ENCODE results near the gene ZNF428. TPM values are rescaled to one million over a fixed set of nuclear protein-coding genes. Genes with fewer than 3 reads are reported as not detected.
"Not testable (repeated sequence)": the region's sequence is repeated elsewhere in the genome, so short reads cannot be mapped to it uniquely, and the experiment has no call there.

The ZNF428 gene
- total and polyA plus RNA-seq, 2 of the 4 experiments (the other 2 are of a cell fraction): 9.9 to 32.3 TPM

DNA sequence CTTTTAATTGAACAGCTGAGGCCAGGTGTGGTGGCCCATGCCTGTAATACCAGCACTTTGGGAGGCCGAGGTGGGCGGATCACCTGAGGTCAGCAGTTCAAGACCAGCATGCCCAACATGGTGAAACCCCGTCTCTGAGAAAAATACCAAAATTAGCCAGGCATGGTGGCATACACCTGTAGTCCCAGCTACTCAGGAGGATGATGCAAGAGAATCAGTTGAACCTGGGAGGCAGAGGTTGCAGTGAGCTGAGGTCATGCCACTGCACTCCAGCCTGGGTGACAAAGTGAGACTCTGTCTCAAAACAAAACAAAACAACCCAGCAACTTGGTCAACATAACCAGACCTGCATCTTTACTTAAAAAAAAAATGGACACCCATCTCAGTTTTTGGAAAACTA, 32.4 kb downstream of the ZNF428 start:
- H4K91ac ChIP-seq (ENCODE audit: insufficient read depth, low read depth, low read length); H3K27ac ChIP-seq (ENCODE audit: insufficient read depth, low read length); H2AK9ac ChIP-seq (replicated peaks; ENCODE audit: low read depth, low read length, poor library complexity); H2BK5ac ChIP-seq (ENCODE audit: low read depth, low read length, poor library complexity, severe bottlenecking); BruUV-seq (replicated peaks); H2AK5ac ChIP-seq (ENCODE audit: low read depth, low read length); intact Hi-C loops (cut with micrococcal nuclease); H2AFZ ChIP-seq (replicated peaks; ENCODE audit: low read length, poor library complexity); H3K27me3 ChIP-seq (ENCODE audit: control insufficient read depth, insufficient read depth, low read length); H4K5ac ChIP-seq (ENCODE audit: low read depth, low read length); H3K23ac ChIP-seq (ENCODE audit: low read depth, low read length); H2BK120ac ChIP-seq (ENCODE audit: low read depth, low read length); DNase-seq; POLR2A ChIA-PET (ENCODE audit: unreplicated experiment); in situ Hi-C loops (cut with MboI; ENCODE audit: low sequenced_read_pairs); H2BK20ac ChIP-seq (ENCODE audit: low read depth, low read length); ATAC-seq (ENCODE audit: low read depth); H3K4me2 ChIP-seq (ENCODE audit: low read depth, low read length); H4K20me1 ChIP-seq (ENCODE audit: insufficient read depth, low read length); H3K14ac ChIP-seq (replicated peaks; ENCODE audit: low read depth, low read length); H4K8ac ChIP-seq (ENCODE audit: low read depth in 2 of 2, low read length in 2 of 2); H3K18ac ChIP-seq (ENCODE audit: low read depth, low read length); H3K9ac ChIP-seq (ENCODE audit: low read depth, low read length); H3K56ac ChIP-seq (ENCODE audit: extremely low read depth, insufficient read depth, low read length); H3K4me1 ChIP-seq (ENCODE audit: control insufficient read depth, insufficient read depth, low read length); H3K4me3 ChIP-seq (ENCODE audit: insufficient read depth, low read depth, low read length); H3K9me3 ChIP-seq (ENCODE audit: control insufficient read depth, insufficient read depth, low read length); H3K4ac ChIP-seq (ENCODE audit: low read depth, low read length); dilution Hi-C loops (cut with HindIII; ENCODE audit: low sequenced_read_pairs, unreplicated experiment); H2BK15ac ChIP-seq (ENCODE audit: low read depth, low read length): not testable (repeated sequence)
- Histone ChIP-seq H3K79me1 (ENCODE audit: low read depth in 1 of 2, low read length in 2 of 2) (peaks cover 11 to 45% of the 10 kb centered on the region in 2 experiments), H3K9me1 (ENCODE audit: insufficient read depth, low read length) (peaks cover 11% of the 10 kb centered on the region), H3K36me3 (ENCODE audit: control insufficient read depth, insufficient read depth, low read length) (peaks cover 31% of the 10 kb centered on the region)
- 83% methylated on average over 2 of the region's 3 CpGs; no CpG with 5 or more reads in 1 of the 2 experiments for WGBS, 2 experiments (ENCODE audit: extremely low coverage in 2 of 2, insufficient read length in 1 of 2)
- CTCF ChIA-PET: interaction anchor here (1.0 kb wide), 1 partner anchor 8 kb away, joined by 3 read pairs; no protein-coding TSS in a partner anchor

Measured in IMR-90 (cell line).